ENCODE data around the gene TCHHL1. TPM values are rescaled to one million over a fixed set of nuclear protein-coding genes. Genes with fewer than 3 reads are reported as not detected.

Gene TCHHL1
- total RNA-seq, 1 experiment from 2014 or later, result not detected

GRCh38 chr1:152072311-152072710 lies 16.6 kb downstream of the TCHHL1 start:
- no peak overlapping the region for H2BK12ac ChIP-seq (ENCODE audit: insufficient read length, low read depth, low read length)
- H3K23ac ChIP-seq (ENCODE audit: insufficient read length, low read depth, low read length), result no peak overlapping the region
- H2BK15ac ChIP-seq (ENCODE audit: low read depth, low read length), result no peak overlapping the region
- Mint-ChIP-seq H3K27ac (no peak overlapping the region), H3K27me3 (ENCODE audit: low read depth) (peaks cover 4% of the 10 kb centered on the region), H3K36me3 (ENCODE audit: insufficient read depth in 1 of 3, low read depth in 3 of 3) (peaks cover 0 to 9% (median 0%) of the 10 kb centered on the region in 3 experiments; a peak in 3 of 7 replicates), H3K9me3 (peaks cover 36 to 89% of the 10 kb centered on the region in 2 experiments), H3K4me1 (no peaks in the 10 kb centered on the region), H3K4me3 (no peak overlapping the region)
- no peaks in the 10 kb centered on the region for H3K27me3 ChIP-seq (ENCODE audit: insufficient read depth, low read length)
- H2BK120ac ChIP-seq (ENCODE audit: low read depth, low read length, poor library complexity, severe bottlenecking), result no peak overlapping the region
- no peak for TF ChIP-seq CTCF (conservative IDR thresholded peaks at IDR 0.05)
- no peak overlapping the region for H3K9ac ChIP-seq (ENCODE audit: extremely low read depth, insufficient read length, low read length)
- no peak overlapping the region for H2AFZ ChIP-seq (ENCODE audit: low read length)
- H4K8ac ChIP-seq (replicated peaks; ENCODE audit: insufficient read length, low read depth, low read length), result no peak overlapping the region
- H3K4me1 ChIP-seq (ENCODE audit: insufficient read depth, low read length), result no peaks in the 10 kb centered on the region
- H3K23me2 ChIP-seq (ENCODE audit: insufficient read length, low read depth, low read length, poor library complexity, severe bottlenecking), result no peaks in the 10 kb centered on the region
- no peak overlapping the region for H2BK20ac ChIP-seq (ENCODE audit: low read depth, low read length, poor library complexity, severe bottlenecking)
- H4K5ac ChIP-seq (ENCODE audit: insufficient read length, low read depth, low read length), result no peak overlapping the region
- no peak overlapping the region for H2AK5ac ChIP-seq (ENCODE audit: insufficient read length, low read length)
- no peak overlapping the region for H3T11ph ChIP-seq (ENCODE audit: low read length)
- no peak overlapping the region for H3K4ac ChIP-seq (ENCODE audit: low read depth, low read length)
- DNase-seq, result no peak
- no peak overlapping the region for H3K56ac ChIP-seq (ENCODE audit: insufficient read length, low read depth, low read length)
- H4K91ac ChIP-seq (ENCODE audit: insufficient read length, low read depth, low read length), result no peak overlapping the region
- no CpG with 5 or more reads among the region's 3 CpGs for WGBS (ENCODE audit: extremely low coverage, insufficient read length, low lambda C conversion rate)
- H3K4me2 ChIP-seq (ENCODE audit: insufficient read depth, insufficient read length, low read length), result no peak overlapping the region
- H3K9me3 ChIP-seq (ENCODE audit: control insufficient read depth, low read depth, low read length), result peaks cover 29% of the 10 kb centered on the region
- no peak overlapping the region for H3K14ac ChIP-seq (ENCODE audit: insufficient read depth, low read length)
- no peaks in the 10 kb centered on the region for H3K79me2 ChIP-seq (ENCODE audit: insufficient read depth, low read length)
- no peak overlapping the region for H3K18ac ChIP-seq (ENCODE audit: insufficient read length, low read depth, low read length)
- H2BK5ac ChIP-seq (ENCODE audit: insufficient read length, low read length), result no peak overlapping the region
- H3K27ac ChIP-seq (ENCODE audit: insufficient read length, low read depth, low read length), result no peak overlapping the region
- no peaks in the 10 kb centered on the region for H3K79me1 ChIP-seq (ENCODE audit: insufficient read depth, low read depth, low read length, poor library complexity, severe bottlenecking)
- H4K20me1 ChIP-seq (ENCODE audit: control insufficient read depth, insufficient read depth, insufficient read length), result no peaks in the 10 kb centered on the region
